ENCODE measurements around the gene WWC2.

- TF ChIP-seq, protein P1, sequence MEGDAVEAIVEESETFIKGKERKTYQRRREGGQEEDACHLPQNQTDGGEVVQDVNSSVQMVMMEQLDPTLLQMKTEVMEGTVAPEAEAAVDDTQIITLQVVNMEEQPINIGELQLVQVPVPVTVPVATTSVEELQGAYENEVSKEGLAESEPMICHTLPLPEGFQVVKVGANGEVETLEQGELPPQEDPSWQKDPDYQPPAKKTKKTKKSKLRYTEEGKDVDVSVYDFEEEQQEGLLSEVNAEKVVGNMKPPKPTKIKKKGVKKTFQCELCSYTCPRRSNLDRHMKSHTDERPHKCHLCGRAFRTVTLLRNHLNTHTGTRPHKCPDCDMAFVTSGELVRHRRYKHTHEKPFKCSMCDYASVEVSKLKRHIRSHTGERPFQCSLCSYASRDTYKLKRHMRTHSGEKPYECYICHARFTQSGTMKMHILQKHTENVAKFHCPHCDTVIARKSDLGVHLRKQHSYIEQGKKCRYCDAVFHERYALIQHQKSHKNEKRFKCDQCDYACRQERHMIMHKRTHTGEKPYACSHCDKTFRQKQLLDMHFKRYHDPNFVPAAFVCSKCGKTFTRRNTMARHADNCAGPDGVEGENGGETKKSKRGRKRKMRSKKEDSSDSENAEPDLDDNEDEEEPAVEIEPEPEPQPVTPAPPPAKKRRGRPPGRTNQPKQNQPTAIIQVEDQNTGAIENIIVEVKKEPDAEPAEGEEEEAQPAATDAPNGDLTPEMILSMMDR (IDR thresholded peaks at IDR 0.05): no peak
- TF ChIP-seq POLR2AphosphoS5 (IDR thresholded peaks at IDR 0.05; ENCODE audit: low read depth, low read length): no peak
- TF ChIP-seq, protein P2, sequence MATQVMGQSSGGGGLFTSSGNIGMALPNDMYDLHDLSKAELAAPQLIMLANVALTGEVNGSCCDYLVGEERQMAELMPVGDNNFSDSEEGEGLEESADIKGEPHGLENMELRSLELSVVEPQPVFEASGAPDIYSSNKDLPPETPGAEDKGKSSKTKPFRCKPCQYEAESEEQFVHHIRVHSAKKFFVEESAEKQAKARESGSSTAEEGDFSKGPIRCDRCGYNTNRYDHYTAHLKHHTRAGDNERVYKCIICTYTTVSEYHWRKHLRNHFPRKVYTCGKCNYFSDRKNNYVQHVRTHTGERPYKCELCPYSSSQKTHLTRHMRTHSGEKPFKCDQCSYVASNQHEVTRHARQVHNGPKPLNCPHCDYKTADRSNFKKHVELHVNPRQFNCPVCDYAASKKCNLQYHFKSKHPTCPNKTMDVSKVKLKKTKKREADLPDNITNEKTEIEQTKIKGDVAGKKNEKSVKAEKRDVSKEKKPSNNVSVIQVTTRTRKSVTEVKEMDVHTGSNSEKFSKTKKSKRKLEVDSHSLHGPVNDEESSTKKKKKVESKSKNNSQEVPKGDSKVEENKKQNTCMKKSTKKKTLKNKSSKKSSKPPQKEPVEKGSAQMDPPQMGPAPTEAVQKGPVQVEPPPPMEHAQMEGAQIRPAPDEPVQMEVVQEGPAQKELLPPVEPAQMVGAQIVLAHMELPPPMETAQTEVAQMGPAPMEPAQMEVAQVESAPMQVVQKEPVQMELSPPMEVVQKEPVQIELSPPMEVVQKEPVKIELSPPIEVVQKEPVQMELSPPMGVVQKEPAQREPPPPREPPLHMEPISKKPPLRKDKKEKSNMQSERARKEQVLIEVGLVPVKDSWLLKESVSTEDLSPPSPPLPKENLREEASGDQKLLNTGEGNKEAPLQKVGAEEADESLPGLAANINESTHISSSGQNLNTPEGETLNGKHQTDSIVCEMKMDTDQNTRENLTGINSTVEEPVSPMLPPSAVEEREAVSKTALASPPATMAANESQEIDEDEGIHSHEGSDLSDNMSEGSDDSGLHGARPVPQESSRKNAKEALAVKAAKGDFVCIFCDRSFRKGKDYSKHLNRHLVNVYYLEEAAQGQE (IDR thresholded peaks at IDR 0.05; ENCODE audit: insufficient read depth in 1 of 2, low read depth in 2 of 2, low read length in 1 of 2): no peak
Observed at GRCh38 chr4:183263787-183264386, 164.8 kb downstream of the WWC2 start.
